Endodermal cell (in vitro differentiated cells): Measurements from ENCODE around the gene GRIK4. TPM values are rescaled to one million over a fixed set of nuclear protein-coding genes. Genes with fewer than 3 reads are reported as not detected.

Source experiments
- DNase-seq: peaks from one replicate; pipeline ENCODE4 v3.0.0-alpha.2; 2017
- H3K27ac ChIP-seq: 2 replicates; pipeline ENCODE4 v1.5.1; 2013; ENCODE audit warnings: mild to moderate bottlenecking, low read depth, low read length, moderate library complexity
- H3K27me3 ChIP-seq: 2 replicates; pipeline ENCODE4 v1.6.1; 2013; ENCODE audit warnings: mild to moderate bottlenecking, low read length, moderate library complexity; ENCODE audit not compliant: insufficient read depth, control insufficient read depth, poor library complexity, severe bottlenecking
- H3K36me3 ChIP-seq: 2 replicates; pipeline ENCODE4 v1.7.0; 2013; ENCODE audit warnings: mild to moderate bottlenecking, low read length, moderate library complexity; ENCODE audit not compliant: control insufficient read depth, insufficient read depth
- H3K4me1 ChIP-seq: one replicate; pipeline ENCODE4 v1.7.0; 2013; ENCODE audit warnings: low read length; ENCODE audit not compliant: control insufficient read depth, insufficient read depth
- H3K4me3 ChIP-seq: 2 replicates; pipeline ENCODE4 v1.5.1; 2013; ENCODE audit warnings: mild to moderate bottlenecking, low read length, moderate library complexity
- H3K9ac ChIP-seq: 2 replicates; pipeline ENCODE4 v1.6.1; 2013; ENCODE audit warnings: mild to moderate bottlenecking, low read length, moderate library complexity; ENCODE audit not compliant: poor library complexity, severe bottlenecking; ENCODE audit errors: extremely low read depth
- H3K9me3 ChIP-seq: 2 replicates; pipeline ENCODE4 v1.6.1; 2013; ENCODE audit warnings: mild to moderate bottlenecking, low read length, moderate library complexity; ENCODE audit not compliant: control insufficient read depth
- H3K27ac Mint-ChIP-seq: 2 replicates; pipeline ENCODE4 v1.8.0; 2020; ENCODE audit warnings: mixed read lengths
- H3K27me3 Mint-ChIP-seq: 2 replicates; pipeline ENCODE4 v1.8.0; 2021; ENCODE audit warnings: mild to moderate bottlenecking, mixed read lengths; ENCODE audit not compliant: insufficient read depth
- H3K36me3 Mint-ChIP-seq: 2 replicates; pipeline ENCODE4 v1.8.0; 2020; ENCODE audit warnings: low read depth, mixed read lengths
- H3K4me1 Mint-ChIP-seq: 2 replicates; pipeline ENCODE4 v1.8.0; 2020; ENCODE audit warnings: mixed read lengths
- H3K4me3 Mint-ChIP-seq: 2 replicates; pipeline ENCODE4 v1.8.0; 2020; ENCODE audit warnings: mild to moderate bottlenecking, moderate library complexity, mixed read lengths
- H3K9me3 Mint-ChIP-seq: 2 replicates; pipeline ENCODE4 v1.8.0; 2020; ENCODE audit warnings: mild to moderate bottlenecking, mixed read lengths
- WGBS, 2 experiments: methylation state at CpG; one replicate each; pipeline versions ENCODE4 v1.1.5 to v1.1.7; 2013; ENCODE audit warnings: missing lambda C conversion rate in 2 of 2, mixed read lengths in 1 of 2; ENCODE audit not compliant: insufficient coverage in 1 of 2, insufficient read length in 1 of 2; 5-methylcytosine and 5-hydroxymethylcytosine counted together
- total RNA-seq, 2 donors: library from RNA; stranded (reverse); fragmentation: NEBNext Ultra II Directional in 1 of 2; extraction: Animal tissue kit (Norgen Biotek cat#: 25700) in 1 of 2; gene quantifications; 2 replicates in 1 of 2; 3 replicates in 1 of 2; pipeline ENCODE4 v1.2.1, GENCODE V29; 2021
- TF ChIP-seq, protein P1 (sequence below): fragments of 200-600 bp; sonication (generic); conservative IDR thresholded peaks from 2 replicates; pipeline ENCODE4 v1.5.0; 2021; ENCODE audit warnings: antibody characterized with exemption, mild to moderate bottlenecking

Gene GRIK4
- total RNA-seq, 2 donors from 2014 or later: 1.7 to 3.5 TPM

DNA sequence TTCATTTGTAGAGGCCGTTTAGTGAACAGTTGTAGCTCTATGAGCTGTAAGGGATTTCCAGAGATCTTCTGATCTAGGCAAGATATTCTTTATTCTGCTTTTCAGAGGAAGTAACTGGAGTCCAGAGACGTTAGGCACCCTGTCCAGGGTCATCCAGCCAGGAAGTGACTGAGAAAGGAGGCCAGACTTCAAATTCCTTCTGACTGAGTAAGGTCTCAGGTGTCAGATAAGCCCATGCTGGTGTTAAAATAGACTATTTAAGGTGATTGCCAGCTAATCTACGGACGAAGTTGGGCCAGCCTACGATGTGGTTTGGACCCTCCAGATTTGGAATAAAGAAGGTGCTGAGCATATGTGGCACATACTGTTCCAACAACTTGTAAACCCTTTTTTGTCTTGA is 54.6 kb downstream of the GRIK4 start:
- H3K9me3 ChIP-seq: no peaks in the 10 kb centered on the region
- 50 to 68% methylated on average over 5 of the region's 5 CpGs for WGBS, 2 experiments
- TF ChIP-seq, protein P1, sequence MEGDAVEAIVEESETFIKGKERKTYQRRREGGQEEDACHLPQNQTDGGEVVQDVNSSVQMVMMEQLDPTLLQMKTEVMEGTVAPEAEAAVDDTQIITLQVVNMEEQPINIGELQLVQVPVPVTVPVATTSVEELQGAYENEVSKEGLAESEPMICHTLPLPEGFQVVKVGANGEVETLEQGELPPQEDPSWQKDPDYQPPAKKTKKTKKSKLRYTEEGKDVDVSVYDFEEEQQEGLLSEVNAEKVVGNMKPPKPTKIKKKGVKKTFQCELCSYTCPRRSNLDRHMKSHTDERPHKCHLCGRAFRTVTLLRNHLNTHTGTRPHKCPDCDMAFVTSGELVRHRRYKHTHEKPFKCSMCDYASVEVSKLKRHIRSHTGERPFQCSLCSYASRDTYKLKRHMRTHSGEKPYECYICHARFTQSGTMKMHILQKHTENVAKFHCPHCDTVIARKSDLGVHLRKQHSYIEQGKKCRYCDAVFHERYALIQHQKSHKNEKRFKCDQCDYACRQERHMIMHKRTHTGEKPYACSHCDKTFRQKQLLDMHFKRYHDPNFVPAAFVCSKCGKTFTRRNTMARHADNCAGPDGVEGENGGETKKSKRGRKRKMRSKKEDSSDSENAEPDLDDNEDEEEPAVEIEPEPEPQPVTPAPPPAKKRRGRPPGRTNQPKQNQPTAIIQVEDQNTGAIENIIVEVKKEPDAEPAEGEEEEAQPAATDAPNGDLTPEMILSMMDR: no peak
- Mint-ChIP-seq H3K36me3 (no peaks in the 10 kb centered on the region), H3K9me3 (no peaks in the 10 kb centered on the region), H3K4me3 (no peak overlapping the region), H3K27me3 (peaks cover 54% of the 10 kb centered on the region), H3K27ac (no peak overlapping the region), H3K4me1 (peaks cover 33% of the 10 kb centered on the region)
- DNase-seq: peak; percentile 74
- no peak overlapping the region for H3K9ac ChIP-seq
- no peaks in the 10 kb centered on the region for H3K36me3 ChIP-seq
- no peak overlapping the region for H3K27ac ChIP-seq
- no peak overlapping the region for H3K4me3 ChIP-seq
- H3K27me3 ChIP-seq: peaks cover 19% of the 10 kb centered on the region
- peaks cover 16% of the 10 kb centered on the region for H3K4me1 ChIP-seq

DNA sequence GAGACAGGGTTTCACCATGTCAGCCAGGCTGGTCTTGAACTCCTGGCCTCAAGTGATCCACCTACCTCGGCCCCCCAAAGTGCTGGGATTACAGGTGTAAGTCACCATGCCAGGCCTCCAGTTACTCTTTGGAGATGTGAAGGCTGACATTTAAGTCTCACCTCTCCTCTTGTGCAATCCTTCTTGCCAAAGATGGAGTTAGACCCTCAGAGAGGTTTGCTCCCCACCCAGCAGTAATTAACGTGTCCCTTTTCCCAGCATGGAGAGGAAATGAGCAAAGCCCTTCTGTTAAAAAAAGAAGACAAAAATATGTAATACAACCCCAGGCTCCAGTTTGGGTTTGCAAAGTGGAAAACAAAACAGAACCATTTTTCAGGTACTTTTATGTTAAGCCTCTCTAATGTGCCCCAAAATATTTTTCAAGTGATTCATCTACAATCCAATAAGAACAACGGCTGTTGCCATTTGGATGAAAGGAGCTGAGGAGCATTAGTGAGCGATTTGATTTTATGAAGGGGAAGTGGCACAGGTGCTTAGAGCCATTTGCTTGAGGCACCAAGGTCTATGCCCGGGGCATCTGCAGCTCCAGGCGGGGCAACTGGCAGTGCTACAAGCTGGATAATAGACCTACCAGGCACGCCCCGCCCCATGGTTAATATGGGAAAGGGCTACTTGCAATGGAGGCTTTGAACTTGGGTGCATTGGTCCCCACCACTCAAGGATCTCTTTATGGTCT is 57.2 kb downstream of the GRIK4 start:
- TF ChIP-seq, protein P1: no peak
- 93 to 94% methylated on average over 3 to 8 of the region's 8 CpGs for WGBS, 2 experiments
- Histone ChIP-seq H3K27me3 (peaks cover 8% of the 10 kb centered on the region), H3K9me3 (no peaks in the 10 kb centered on the region), H3K27ac (no peak overlapping the region), H3K4me3 (no peak overlapping the region), H3K9ac (no peak overlapping the region), H3K36me3 (no peaks in the 10 kb centered on the region), H3K4me1 (peaks cover 12% of the 10 kb centered on the region)
- H3K27me3 Mint-ChIP-seq: peaks cover 34% of the 10 kb centered on the region
- no peaks in the 10 kb centered on the region for H3K9me3 Mint-ChIP-seq
- no peak overlapping the region for H3K27ac Mint-ChIP-seq
- peaks cover 19% of the 10 kb centered on the region for H3K4me1 Mint-ChIP-seq
- H3K4me3 Mint-ChIP-seq: no peak overlapping the region
- no peaks in the 10 kb centered on the region for H3K36me3 Mint-ChIP-seq
- DNase-seq: peak; percentile 35

DNA sequence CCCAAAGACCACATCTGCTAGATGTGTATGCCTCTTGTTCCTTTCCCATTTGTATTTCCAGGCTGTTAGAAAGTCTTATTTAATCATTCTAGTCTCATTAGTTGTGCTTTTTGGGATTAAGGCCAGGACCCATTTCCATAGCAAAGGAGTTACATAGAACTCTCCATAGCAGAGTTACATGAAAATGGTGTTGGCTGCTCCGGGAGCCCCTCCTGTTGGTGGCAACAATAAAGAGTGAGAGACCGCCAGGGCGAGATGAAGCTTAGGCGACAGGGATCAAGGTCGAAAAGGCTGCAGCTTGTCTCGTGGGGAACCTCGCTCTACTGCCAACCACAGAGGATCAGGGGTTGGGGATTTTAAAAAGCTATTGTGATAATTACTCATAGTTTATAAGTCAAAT is 58.3 kb downstream of the GRIK4 start:
- 73% methylated on average over 7 of the region's 7 CpGs; no CpG with 5 or more reads in 1 of the 2 experiments for WGBS, 2 experiments
- Histone ChIP-seq H3K4me1 (peaks cover 9% of the 10 kb centered on the region), H3K27ac (no peak overlapping the region), H3K9me3 (no peaks in the 10 kb centered on the region), H3K27me3 (peaks cover 8% of the 10 kb centered on the region), H3K9ac (no peak overlapping the region), H3K4me3 (no peak overlapping the region), H3K36me3 (no peaks in the 10 kb centered on the region)
- H3K4me1 Mint-ChIP-seq: peaks cover 18% of the 10 kb centered on the region
- no peak overlapping the region for H3K27ac Mint-ChIP-seq
- no peaks in the 10 kb centered on the region for H3K36me3 Mint-ChIP-seq
- H3K27me3 Mint-ChIP-seq: peaks cover 36% of the 10 kb centered on the region
- no peaks in the 10 kb centered on the region for H3K9me3 Mint-ChIP-seq
- TF ChIP-seq, protein P1: no peak
- no peak overlapping the region for H3K4me3 Mint-ChIP-seq
- DNase-seq: peak; percentile 69
